Peyer's patch (tissue), 4 donors: ENCODE data around the gene ZMIZ1.

Experiments
- POLR2A ChIP-seq, 2 donors: fragments of 450-650 bp; IDR thresholded peaks; one replicate each; pipeline ENCODE4 v1.5.1; 2017; ENCODE audit warnings: antibody characterized with exemption in 2 of 2, mild to moderate bottlenecking in 2 of 2, moderate library complexity in 2 of 2
- TF ChIP-seq, protein P1 (sequence below), 6 experiments: fragments of 450-650 bp in 4 of 6; fragments of 200-600 bp in 2 of 6; sonication (generic) in 1 of 6; IDR thresholded peaks; one replicate each; pipeline ENCODE4 v1.5.1; 2017 to 2019; ENCODE audit warnings: antibody characterized with exemption in 6 of 6, mild to moderate bottlenecking in 3 of 6, moderate library complexity in 1 of 6

GRCh38 chr10:79234391-79235315 lies 165.9 kb downstream of the ZMIZ1 start:
- TF ChIP-seq, protein P1, sequence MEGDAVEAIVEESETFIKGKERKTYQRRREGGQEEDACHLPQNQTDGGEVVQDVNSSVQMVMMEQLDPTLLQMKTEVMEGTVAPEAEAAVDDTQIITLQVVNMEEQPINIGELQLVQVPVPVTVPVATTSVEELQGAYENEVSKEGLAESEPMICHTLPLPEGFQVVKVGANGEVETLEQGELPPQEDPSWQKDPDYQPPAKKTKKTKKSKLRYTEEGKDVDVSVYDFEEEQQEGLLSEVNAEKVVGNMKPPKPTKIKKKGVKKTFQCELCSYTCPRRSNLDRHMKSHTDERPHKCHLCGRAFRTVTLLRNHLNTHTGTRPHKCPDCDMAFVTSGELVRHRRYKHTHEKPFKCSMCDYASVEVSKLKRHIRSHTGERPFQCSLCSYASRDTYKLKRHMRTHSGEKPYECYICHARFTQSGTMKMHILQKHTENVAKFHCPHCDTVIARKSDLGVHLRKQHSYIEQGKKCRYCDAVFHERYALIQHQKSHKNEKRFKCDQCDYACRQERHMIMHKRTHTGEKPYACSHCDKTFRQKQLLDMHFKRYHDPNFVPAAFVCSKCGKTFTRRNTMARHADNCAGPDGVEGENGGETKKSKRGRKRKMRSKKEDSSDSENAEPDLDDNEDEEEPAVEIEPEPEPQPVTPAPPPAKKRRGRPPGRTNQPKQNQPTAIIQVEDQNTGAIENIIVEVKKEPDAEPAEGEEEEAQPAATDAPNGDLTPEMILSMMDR (IDR thresholded peaks at IDR 0.05), result no peak
- no peak for TF ChIP-seq POLR2A (IDR thresholded peaks at IDR 0.05)
